HFF-Myc (cell line): Measurements from ENCODE around the gene TXN2.
"Not testable (repeated sequence)": the region's sequence is repeated elsewhere in the genome, so short reads cannot be mapped to it uniquely, and the experiment has no call there.

Source experiments
- DNase-seq: peaks from one replicate; pipeline ENCODE4 v3.0.0-alpha.2; 2011; ENCODE audit warnings: low read depth; ENCODE audit errors: extremely low read depth
- H3K4me3 ChIP-seq: replicated peaks from 2 replicates; pipeline ENCODE4 v1.5.1; 2011; ENCODE audit warnings: low read depth, mild to moderate bottlenecking, control low read depth, low read length
- CTCF ChIP-seq: IDR thresholded peaks from 2 replicates; pipeline ENCODE4 v1.5.1; 2012; ENCODE audit warnings: mild to moderate bottlenecking, low read depth, low read length, control low read depth; ENCODE audit errors: missing control alignments

TXN2 gene

GRCh38 chr22:36481393-36482168 is at the start of gene TXN2:
TSS of gene TXN2 (minus strand) at chr22:36481640. CDS start at chr22:36480837, 803 bp downstream.
- DNase-seq = peak; percentile 79
- peak within 1 kb of the TSS; percentile 78 for H3K4me3 ChIP-seq
- no peak for TF ChIP-seq CTCF

DNA sequence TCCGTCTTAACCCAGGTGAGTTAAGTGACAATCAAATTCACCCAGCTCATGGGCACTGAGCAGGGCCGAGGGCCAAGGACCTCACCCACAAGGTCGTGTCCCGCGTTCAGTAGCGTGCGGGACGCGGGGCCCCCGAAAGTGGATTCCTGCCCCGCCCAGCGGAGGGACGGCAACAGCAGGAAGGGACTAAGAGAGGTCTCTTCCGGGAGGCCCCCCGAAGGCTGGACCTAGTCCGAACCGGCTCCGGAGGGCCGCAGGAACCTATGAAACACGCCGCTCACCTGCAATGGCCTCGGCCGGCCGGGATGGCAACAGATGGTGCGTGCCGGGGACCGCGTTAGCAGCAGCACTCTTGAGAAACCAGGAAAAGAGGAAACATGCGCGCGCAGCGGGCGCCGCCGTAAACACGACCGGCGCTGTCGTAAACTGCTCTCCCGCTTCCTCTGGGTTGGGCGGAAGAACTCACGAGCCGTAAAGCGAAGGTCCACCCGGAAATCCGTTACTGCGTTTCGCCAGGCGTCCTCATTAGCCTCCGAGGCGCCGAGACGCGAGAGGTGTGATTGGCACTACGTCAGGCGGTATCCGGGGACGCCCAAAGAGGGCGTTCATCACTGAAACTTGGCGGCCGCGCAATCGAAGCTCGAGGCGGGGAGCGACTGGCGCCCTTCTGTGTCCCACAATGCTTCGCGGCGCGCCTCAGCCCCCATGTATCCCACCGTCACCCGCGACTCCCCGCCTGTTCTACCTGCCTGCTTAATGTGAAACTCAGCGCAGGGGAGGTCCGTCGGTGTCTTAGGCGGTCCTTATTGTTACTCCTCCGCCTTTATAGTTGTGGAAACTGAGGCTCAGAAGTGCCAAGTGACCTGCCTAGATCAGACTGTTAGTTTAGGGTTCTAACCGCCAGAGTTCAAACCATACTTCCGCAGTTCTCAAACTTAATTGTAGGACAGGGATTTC is 47.6 kb upstream of the TXN2 start, which contains the start of gene EIF3D:
EIF3D (minus strand) TSS at position 372 of the 957 bp plus-strand sequence. CDS start 3,045 bp downstream, outside the sequence.
- no peak for TF ChIP-seq CTCF
- DNase-seq = peak; percentile 99
- peak within 1 kb of the TSS; percentile 74 for H3K4me3 ChIP-seq

- DNase-seq = no peak
- H3K4me3 ChIP-seq = peak overlapping the region; percentile 74
- TF ChIP-seq CTCF = no peak
Observed at GRCh38 chr22:36528341-36528740, 46.9 kb upstream of the TXN2 start.

- H3K4me3 ChIP-seq = no peak overlapping the region
- no peak for TF ChIP-seq CTCF
- DNase-seq = no peak
Observed at GRCh38 chr22:36522662-36523061, 41.2 kb upstream of the TXN2 start.

- TF ChIP-seq CTCF = no peak
- H3K4me3 ChIP-seq = no peak overlapping the region
- DNase-seq = no peak
Observed at GRCh38 chr22:36520423-36520822, 39.0 kb upstream of the TXN2 start.

DNA sequence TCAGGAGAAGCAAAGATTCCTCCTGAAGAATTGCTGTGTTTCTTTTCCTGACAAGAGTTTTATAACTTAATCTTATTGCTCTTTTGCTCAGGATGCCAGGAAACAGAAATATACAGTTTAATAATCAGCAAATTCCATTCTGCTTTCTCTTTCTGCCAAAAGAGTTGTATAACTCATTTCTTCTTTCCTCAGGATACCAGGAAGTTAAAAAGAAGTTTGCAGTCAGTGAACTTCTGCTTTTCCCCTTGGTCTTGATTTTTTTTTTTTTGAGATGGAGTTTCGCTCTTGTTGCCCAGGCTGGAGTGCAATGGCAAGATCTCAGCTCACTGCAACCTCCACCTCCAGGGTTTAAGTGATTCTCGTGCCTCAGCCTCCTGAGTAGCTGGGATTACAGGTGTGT is 38.5 kb upstream of the TXN2 start:
- not testable (repeated sequence) for DNase-seq, H3K4me3 ChIP-seq

DNA sequence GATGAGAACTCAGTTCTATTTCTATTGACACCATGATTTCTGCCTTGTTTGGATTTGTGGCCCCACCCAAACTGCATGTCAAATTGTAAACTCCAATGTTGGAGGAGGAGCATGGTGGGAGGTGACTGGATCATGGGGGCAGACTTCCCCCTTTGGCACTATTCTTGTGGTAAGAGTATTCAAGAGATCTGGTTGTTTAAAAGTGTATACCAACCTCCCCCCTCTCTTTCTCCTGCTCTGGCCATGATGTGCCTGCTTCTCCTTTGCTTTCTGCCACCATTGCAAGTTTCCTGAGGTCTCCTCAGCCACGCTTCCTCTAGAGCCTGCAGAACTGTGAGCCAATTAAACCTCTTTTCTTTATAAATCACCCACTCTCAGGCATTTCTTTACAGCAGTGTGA is 33.3 kb upstream of the TXN2 start:
- DNase-seq = no peak
- no peak overlapping the region for H3K4me3 ChIP-seq
- no peak for TF ChIP-seq CTCF
